Measurements from ENCODE around the gene PIK3AP1.
A peak's percentile ranks its signal among the peaks of the same experiment; 100 is the strongest.

PIK3AP1 gene

DNA sequence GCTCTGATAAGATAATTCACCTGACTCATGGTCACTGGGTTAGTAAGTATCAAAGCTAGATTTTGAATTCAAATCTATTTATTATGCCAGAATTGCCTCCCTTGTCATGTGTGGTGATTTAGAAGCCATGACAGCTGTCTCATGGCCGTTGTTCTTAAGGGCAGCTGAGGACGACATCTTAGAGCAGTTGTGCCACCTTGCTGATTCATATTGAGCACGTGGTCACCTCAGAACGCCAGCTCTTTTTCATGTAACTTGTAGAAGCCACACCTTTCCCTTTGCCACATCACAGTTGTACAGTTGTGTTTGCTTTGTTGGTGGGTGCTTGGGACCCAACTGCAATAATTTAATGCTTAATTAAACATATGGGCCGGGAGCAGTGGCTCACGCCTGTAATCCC lies 4.3 kb upstream of the PIK3AP1 start:
- H3K9me3 Mint-ChIP-seq, result peaks cover 5% of the 10 kb centered on the region
- TF ChIP-seq, protein P1, sequence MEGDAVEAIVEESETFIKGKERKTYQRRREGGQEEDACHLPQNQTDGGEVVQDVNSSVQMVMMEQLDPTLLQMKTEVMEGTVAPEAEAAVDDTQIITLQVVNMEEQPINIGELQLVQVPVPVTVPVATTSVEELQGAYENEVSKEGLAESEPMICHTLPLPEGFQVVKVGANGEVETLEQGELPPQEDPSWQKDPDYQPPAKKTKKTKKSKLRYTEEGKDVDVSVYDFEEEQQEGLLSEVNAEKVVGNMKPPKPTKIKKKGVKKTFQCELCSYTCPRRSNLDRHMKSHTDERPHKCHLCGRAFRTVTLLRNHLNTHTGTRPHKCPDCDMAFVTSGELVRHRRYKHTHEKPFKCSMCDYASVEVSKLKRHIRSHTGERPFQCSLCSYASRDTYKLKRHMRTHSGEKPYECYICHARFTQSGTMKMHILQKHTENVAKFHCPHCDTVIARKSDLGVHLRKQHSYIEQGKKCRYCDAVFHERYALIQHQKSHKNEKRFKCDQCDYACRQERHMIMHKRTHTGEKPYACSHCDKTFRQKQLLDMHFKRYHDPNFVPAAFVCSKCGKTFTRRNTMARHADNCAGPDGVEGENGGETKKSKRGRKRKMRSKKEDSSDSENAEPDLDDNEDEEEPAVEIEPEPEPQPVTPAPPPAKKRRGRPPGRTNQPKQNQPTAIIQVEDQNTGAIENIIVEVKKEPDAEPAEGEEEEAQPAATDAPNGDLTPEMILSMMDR (IDR thresholded peaks at IDR 0.05), result no peak
- DNase-seq, result no peak
- no peaks in the 10 kb centered on the region for H3K36me3 Mint-ChIP-seq (ENCODE audit: low read depth)
- H3K4me1 Mint-ChIP-seq, result peaks cover 14% of the 10 kb centered on the region
- no peak overlapping the region for H3K27ac Mint-ChIP-seq
- H3K4me3 Mint-ChIP-seq, result no peak overlapping the region
- peaks cover 14% of the 10 kb centered on the region for H3K27me3 Mint-ChIP-seq (ENCODE audit: low read depth, poor library complexity)

DNA sequence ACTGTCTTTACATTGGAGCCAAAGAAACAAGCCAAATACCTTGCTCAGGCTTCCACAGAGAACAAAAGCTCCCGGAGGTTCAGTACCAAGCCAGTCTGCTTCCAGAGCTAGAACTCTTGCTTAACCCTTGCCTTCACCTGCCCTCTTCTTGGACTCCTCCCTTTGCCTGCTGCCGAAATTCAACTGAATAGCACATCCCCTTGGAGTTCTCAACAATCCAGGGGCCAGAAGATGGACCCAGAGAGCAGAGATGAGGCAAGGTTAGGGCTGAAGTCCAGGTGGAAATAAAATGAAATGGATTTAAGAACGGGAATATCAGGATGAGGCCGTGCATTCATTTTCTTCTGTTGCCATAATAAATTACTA lies 876 bp upstream of the PIK3AP1 start:
- H3K36me3 Mint-ChIP-seq (ENCODE audit: low read depth), result no peaks in the 10 kb centered on the region
- peaks cover 26% of the 10 kb centered on the region for H3K4me1 Mint-ChIP-seq
- peak overlapping the region; percentile 87 for H3K4me3 Mint-ChIP-seq
- peaks cover 5% of the 10 kb centered on the region for H3K9me3 Mint-ChIP-seq
- peaks cover 20% of the 10 kb centered on the region for H3K27me3 Mint-ChIP-seq (ENCODE audit: low read depth, poor library complexity)
- DNase-seq, result no peak
- H3K27ac Mint-ChIP-seq, result no peak overlapping the region
- TF ChIP-seq, protein P1 (IDR thresholded peaks at IDR 0.05), result no peak

DNA sequence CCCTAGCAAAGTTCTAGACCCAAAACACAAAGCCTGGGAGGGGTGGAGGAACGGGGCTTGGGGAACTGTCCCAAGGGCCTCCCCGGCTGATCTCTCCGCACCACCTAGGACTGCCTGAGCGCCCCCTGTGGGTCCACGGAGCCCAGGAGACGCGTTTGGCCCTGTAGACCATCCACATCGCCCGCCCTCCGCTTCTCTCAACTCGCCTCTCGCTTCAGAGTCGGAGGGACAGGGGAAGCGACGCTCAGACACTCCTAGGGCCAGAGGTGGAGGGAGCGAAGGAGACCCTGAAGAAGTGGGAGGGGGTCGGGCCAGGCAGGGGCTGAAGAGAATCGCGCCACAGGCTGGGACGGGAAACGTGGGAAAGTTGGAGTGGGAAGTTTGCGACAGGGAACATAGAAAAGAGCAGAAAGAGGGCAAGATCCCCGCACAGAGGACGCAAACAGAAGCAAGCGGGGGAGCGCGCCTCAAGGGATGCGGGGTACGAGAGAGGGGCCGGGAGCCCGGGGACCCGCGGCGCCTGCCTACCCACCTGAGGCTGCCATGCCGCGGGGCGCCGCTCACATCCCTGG lies 378 bp downstream of the PIK3AP1 start:
- peak; percentile 63 for DNase-seq
- peak overlapping the region; percentile 95 for H3K4me3 Mint-ChIP-seq
- H3K4me1 Mint-ChIP-seq, result peaks cover 26% of the 10 kb centered on the region
- peaks cover 18% of the 10 kb centered on the region for H3K27me3 Mint-ChIP-seq (ENCODE audit: low read depth, poor library complexity)
- H3K27ac Mint-ChIP-seq, result no peak overlapping the region
- TF ChIP-seq, protein P1 (IDR thresholded peaks at IDR 0.05), result peak; percentile 38
- H3K36me3 Mint-ChIP-seq (ENCODE audit: low read depth), result no peaks in the 10 kb centered on the region
- peaks cover 5% of the 10 kb centered on the region for H3K9me3 Mint-ChIP-seq

GRCh38 chr10:96719200-96719599 lies 1.1 kb downstream of the PIK3AP1 start:
- peaks cover 26% of the 10 kb centered on the region for H3K4me1 Mint-ChIP-seq
- TF ChIP-seq, protein P1 (IDR thresholded peaks at IDR 0.05), result no peak
- peak overlapping the region; percentile 95 for H3K4me3 Mint-ChIP-seq
- no peaks in the 10 kb centered on the region for H3K36me3 Mint-ChIP-seq (ENCODE audit: low read depth)
- H3K27ac Mint-ChIP-seq, result no peak overlapping the region
- peaks cover 5% of the 10 kb centered on the region for H3K9me3 Mint-ChIP-seq
- peaks cover 18% of the 10 kb centered on the region for H3K27me3 Mint-ChIP-seq (ENCODE audit: low read depth, poor library complexity)
- no peak for DNase-seq

- Mint-ChIP-seq H3K27me3 (ENCODE audit: low read depth, poor library complexity) (peaks cover 18% of the 10 kb centered on the region), H3K4me1 (peaks cover 26% of the 10 kb centered on the region), H3K36me3 (ENCODE audit: low read depth) (no peaks in the 10 kb centered on the region), H3K4me3 (peak overlapping the region; percentile 14), H3K9me3 (peaks cover 5% of the 10 kb centered on the region), H3K27ac (no peak overlapping the region)
- TF ChIP-seq, protein P1 (IDR thresholded peaks at IDR 0.05), result no peak
- no peak for DNase-seq
Observed at GRCh38 chr10:96718304-96718990, 1.9 kb downstream of the PIK3AP1 start.

GRCh38 chr10:96716390-96716789 lies 3.9 kb downstream of the PIK3AP1 start:
- Mint-ChIP-seq H3K9me3 (no peaks in the 10 kb centered on the region), H3K4me1 (peaks cover 25% of the 10 kb centered on the region), H3K4me3 (no peak overlapping the region), H3K27me3 (ENCODE audit: low read depth, poor library complexity) (peaks cover 18% of the 10 kb centered on the region), H3K36me3 (ENCODE audit: low read depth) (no peaks in the 10 kb centered on the region), H3K27ac (no peak overlapping the region)
- TF ChIP-seq, protein P1 (IDR thresholded peaks at IDR 0.05), result no peak
- no peak for DNase-seq

Measured in nephron progenitor cell (in vitro differentiated cells).